Measurements from ENCODE around the gene MED22.
"Not testable (repeated sequence)": the region's sequence is repeated elsewhere in the genome, so short reads cannot be mapped to it uniquely, and the experiment has no call there.

The MED22 gene

DNA sequence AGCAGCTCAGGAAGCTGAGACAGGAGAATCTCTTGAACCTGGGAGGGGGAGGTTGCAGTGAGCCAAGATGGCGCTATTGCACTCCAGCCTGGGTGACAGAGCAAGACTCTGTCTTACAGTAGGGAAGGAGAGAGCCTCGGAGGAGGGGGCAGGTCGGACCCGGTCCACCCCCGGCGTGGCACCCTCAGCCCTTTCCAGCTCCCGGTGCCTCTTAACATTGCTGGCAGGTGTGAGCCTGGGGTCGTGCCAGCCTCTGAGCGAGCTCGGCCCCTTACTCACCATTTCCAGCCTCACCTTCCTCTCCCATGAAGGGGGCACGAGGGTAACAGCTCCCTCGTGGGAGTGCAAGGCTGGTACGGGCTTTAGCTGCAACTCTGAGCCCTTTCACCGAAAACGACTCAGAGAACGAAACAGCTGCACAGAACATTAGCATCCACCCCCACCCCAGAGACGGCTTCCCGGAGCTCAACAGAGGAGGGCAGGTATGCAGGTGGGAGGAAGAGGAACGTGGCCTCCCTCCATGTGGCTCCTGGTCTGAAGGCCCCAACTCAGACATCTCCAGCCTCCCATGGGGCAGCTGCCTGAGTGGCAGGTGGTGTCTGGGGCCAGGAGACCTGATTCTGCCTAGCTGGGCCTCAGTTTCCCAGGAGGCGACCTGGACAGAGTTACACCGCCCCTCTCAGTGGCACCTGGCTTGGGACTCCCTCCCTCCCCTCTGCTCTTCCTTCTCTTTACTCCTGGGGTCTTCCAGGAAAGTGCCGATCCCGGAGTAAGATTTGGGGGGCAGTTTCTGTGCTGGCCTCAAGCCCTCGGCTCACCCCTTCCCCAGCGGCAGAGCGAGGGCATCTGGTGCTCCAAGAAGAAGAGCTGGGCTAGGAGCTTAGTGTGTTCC, 44.4 kb downstream of the MED22 start:
- FAIRE-seq = no peak

DNA sequence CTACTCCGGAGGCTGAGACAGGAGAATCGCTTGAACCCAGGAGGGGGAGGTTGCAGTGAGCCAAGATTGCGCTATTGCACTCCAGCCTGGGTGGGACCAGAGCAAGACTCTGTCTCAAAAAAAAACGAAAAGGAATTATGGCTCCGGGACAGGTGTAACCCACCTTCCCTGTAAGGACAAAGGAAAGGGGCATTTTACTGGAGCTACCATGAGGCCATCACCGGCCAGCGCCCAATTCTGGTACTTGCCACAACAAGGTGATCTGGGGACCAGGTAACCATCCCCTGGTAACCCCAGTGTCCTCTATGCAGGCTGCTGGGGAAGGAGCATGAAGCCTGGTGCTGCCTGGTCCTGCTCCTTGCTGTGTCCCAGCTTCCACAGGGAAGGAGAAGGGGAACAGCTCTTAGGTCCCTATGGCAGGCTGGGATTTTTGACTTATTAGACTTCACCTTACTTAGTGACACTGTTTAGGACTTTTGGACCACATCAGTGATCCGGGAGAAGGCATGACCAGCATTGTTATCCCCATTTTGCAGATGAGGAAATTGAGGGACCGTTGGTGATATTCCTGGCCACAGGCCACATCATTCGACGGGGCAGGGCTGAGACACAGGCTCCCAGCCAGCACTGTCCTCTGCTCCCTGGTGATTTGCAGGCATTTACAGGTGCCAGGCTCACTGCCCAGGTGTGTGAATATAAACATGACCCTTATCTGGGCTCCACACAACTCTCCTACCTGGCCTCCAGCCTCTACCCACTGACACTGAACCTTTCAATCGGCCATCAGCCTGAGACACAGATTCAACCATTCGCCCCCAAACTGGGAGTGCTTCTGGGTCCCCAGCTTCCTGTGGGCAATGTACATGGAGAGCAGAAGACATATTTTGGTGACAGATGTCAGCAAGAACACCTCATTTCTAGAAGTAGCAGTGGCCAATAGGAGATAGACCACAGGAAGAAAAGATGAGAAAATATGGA, 46.4 kb downstream of the MED22 start:
- FAIRE-seq = no peak

DNA sequence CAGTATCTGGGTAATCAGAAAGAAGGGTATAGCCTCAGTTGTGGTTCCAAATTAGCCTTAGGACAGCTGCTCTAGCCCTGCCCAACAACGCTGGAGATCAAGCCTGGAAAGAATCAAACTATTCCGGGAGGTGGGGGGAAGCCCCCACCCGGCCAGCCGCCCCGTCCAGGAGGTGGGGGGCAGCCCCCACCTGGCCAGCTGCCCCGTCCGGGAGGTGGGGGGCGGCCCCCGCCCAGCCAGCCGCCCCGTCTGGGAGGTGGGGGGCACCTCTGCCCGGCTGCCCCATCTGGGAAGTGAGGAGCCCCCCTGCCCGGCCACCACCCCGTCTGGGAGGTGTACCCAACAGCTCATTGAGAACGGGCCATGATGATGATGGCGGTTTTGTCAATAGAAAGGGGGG, 47.9 kb downstream of the MED22 start:
- FAIRE-seq = not testable (repeated sequence)

DNA sequence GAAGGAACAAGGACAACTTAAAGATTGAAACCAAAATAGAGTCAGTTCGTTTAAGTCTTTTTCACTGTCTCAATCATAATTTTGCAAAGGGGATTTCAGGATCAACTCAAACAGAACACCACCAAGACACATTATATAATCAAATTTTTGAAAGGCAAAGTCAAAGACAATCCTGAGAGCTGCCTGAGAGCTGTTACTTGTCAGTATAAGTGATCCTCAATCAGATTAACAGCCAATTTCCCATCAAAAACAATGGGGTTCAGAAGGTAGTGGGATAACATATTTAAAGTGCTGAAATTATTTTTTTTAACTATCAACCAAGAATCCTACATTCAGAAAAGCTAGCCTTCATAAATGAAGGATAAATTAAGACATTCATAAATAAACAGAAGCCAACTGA, 53.7 kb downstream of the MED22 start:
- FAIRE-seq = no peak

DNA sequence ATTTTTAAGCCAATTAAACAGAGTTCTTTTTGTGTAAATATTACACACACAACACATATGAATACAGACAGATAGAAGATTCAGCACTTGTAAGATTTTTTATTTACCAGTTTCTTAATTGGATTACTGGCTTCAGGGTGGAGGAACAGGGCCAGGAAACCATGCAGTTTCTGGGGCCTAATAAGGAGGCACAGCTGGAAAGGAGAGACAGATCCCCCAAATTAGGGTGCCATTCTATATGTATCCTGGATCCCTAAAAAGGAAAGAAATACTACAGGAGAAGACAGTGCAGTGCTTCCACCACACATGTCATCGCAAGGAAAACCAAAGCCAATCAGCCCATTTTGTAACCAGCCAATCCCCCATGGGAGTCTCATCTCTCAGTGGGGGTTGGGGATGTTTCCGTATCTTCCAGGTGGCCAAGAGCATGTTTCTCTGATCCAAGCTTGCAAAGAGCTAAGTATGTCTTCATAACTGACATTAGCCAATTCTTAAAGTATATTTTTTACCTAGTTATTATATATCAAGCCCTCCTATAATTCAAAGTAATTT, 57.1 kb downstream of the MED22 start:
- FAIRE-seq = no peak

Measured in A204.1 (cell line).